Bladder microvascular endothelial cell (primary cell): ENCODE results near the gene P3H1. TPM values are rescaled to one million over a fixed set of nuclear protein-coding genes. Genes with fewer than 3 reads are reported as not detected.

Experiments used
- total RNA-seq: library from RNA; depleted of rRNA; stranded (reverse); fragments of >200 nt; gene quantifications from 2 replicates; pipeline ENCODE4 v1.2.3, GENCODE V29; 2014

Gene P3H1, protein sequence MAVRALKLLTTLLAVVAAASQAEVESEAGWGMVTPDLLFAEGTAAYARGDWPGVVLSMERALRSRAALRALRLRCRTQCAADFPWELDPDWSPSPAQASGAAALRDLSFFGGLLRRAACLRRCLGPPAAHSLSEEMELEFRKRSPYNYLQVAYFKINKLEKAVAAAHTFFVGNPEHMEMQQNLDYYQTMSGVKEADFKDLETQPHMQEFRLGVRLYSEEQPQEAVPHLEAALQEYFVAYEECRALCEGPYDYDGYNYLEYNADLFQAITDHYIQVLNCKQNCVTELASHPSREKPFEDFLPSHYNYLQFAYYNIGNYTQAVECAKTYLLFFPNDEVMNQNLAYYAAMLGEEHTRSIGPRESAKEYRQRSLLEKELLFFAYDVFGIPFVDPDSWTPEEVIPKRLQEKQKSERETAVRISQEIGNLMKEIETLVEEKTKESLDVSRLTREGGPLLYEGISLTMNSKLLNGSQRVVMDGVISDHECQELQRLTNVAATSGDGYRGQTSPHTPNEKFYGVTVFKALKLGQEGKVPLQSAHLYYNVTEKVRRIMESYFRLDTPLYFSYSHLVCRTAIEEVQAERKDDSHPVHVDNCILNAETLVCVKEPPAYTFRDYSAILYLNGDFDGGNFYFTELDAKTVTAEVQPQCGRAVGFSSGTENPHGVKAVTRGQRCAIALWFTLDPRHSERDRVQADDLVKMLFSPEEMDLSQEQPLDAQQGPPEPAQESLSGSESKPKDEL
- 72.5 and 129 TPM in 2 replicates for total RNA-seq

DNA sequence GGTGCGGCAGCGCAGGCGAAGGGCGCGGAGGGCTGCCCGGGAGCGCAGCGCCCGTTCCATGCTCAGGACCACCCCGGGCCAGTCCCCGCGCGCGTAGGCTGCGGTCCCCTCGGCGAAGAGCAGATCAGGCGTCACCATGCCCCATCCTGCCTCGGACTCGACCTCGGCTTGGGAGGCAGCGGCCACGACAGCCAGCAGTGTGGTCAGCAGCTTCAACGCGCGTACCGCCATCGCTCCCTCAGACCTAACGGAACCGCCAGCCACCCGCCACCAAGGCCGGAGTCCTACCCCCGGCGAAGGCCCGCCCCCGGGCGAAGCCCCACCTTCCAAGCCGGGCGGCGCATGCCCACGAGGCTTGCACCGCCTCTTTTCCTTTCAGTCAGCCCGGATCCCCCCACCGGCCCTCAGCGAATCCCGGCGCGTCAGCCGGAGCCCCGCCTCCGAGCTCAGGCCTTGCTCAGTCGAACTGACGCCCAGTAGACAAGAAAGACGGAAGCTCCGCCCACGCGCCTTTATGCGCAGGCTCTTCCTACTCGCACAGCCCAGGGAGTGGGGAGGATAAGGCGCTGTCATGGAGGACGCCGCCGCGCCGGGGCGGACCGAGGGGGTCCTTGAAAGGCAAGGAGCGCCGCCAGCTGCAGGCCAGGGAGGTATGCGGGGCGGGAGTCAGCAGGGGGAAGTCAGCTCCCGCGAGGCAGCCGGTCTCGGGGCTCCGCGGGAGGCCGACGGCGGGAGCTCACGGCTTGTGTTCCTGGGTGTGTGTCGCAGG is at the start of gene P3H1, which contains the start of gene C1orf50:
Gene P3H1, minus strand, starts transcription at position 288 of the 769 bp plus-strand sequence. Its CDS starts 57 bp downstream, at position 231.
Gene C1orf50, plus strand, starts transcription at position 509 of the 769 bp plus-strand sequence. Its CDS starts 63 bp downstream, at position 572.

DNA sequence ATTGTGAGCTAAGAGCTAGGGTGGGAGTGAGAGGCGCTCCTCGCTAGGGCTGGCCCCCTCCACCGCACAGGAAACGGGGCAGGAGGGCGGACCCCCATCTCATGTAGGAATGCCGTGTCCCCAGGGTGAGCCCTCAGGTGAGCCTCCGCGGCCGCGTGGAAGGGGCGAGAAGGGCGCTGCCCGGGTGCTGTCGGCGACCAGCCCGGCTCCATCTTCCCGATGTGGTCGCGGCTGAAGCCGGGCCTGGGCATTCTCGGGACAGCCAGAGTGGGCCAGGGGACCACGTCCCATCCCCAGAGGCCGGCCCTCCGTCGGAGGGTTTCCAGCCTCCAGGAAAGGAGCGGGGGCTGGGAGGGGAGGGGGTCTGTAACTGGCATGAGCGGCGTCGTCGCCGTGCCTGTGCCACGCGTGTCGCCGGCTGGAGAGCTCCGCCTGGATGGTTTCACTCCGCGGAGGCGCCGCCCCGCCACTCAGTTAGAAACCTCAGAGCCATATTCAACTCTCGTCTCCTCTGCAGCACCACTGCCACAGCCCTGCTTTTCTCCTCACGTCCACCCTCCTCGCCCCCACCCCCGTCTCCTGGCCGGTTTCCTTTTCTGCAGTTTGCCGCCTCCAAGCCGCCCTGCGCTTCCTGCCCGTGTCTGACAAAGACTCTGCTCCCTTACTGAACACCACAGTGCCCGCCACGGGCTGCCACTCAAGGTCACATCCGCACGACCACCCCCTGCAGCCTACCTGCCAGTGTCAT is 18.3 kb upstream of the P3H1 start, which contains the start of gene TMEM269:
Gene TMEM269, plus strand, starts transcription at position 46 of the 748 bp plus-strand sequence. CDS start 4,903 bp downstream, outside the sequence.

DNA sequence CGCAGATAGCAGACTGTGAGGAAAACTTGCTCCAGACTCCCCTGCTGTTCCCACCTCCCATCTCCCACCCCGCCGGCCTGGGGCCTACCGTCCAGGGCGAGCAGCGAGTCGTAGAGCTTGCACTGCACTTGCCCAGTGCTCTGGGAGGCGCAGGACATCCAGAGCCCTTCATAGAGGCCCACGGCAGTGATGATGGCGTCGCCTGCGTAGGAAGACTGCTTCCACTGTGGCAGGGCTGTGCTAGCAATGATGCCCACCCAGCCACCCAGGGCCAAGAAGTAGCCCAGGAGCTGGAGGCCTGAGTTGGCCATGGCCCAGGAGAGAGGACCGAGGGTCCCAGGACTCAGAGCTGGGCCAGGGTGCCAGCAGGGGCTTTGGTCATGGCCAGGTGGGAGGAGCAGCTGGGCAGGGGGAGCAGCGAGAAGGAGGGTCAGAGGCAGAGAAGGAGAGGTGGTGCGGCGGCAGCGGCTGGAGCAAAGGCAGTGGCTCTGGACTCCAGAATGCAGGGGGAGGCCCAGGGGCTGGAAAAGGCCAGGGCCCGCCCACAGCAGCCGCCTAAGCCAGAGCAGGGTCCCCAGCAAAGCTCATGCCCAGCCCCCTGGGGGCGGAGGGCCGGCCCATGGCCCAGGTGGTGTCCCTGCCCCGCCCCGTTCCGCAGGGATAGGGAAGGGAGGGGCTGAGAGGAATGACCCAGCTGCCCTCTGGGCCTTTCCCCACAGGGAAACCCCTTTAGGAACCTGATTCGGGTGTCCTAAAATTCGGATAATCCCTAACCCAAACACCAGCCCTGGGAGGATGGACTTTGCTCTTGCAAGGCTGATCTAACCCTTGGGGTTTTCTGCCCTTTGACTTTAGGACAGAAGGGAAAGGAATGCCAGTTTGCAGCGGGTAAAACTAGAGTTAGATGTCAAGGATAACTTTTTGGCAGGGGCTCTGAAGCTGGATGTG is 26.8 kb downstream of the P3H1 start, which contains the start of gene CLDN19:
Gene CLDN19, minus strand, starts transcription at position 484 of the 948 bp plus-strand sequence. Its CDS starts 173 bp downstream, at position 311.

Other genes with a start within 250 kb of the P3H1 start
- 19.9 and 26.2 TPM in 2 replicates for gene PPIH, start 108.6 kb downstream of the P3H1 start, total RNA-seq
- 629 and 744 TPM in 2 replicates for gene YBX1, start 84.6 kb downstream of the P3H1 start, total RNA-seq
- gene CLDN19, start 26.8 kb downstream of the P3H1 start, total RNA-seq: not detected in 2 replicates
- 1.6 and 3.0 TPM in 2 replicates for gene C1orf50, start 221 bp upstream of the P3H1 start, total RNA-seq
- gene TMEM269, start 18.0 kb upstream of the P3H1 start, total RNA-seq: not detected in 2 replicates
- 5.3 and 7.9 TPM in 2 replicates for gene ERMAP, start 50.1 kb upstream of the P3H1 start, total RNA-seq
- 11.3 and 13.8 TPM in 2 replicates for gene SVBP, start 50.4 kb upstream of the P3H1 start, total RNA-seq
- gene ZNF691, start 79.6 kb upstream of the P3H1 start, total RNA-seq: 6.0 and 9.6 TPM in 2 replicates
- 18.8 and 36.9 TPM in 2 replicates for gene SLC2A1, start 191.8 kb upstream of the P3H1 start, total RNA-seq